SU-DHL-6 (cell line): ENCODE results near the gene EXOC6.

Source experiments
- H2AFZ ChIP-seq: fragments of 200-600 bp; sonication (generic); 2 replicates; pipeline ENCODE4 v1.6.1; 2014; ENCODE audit warnings: low read depth, mild to moderate bottlenecking, moderate library complexity, mixed read lengths, antibody characterized with exemption, low read length; ENCODE audit not compliant: severe bottlenecking
- H3F3A ChIP-seq: fragments of 200-600 bp; shearing (Covaris generic); 2 replicates; pipeline ENCODE4 v1.6.0; 2016; ENCODE audit warnings: antibody characterized with exemption, mild to moderate bottlenecking; ENCODE audit not compliant: insufficient read depth
- H3K27ac ChIP-seq: fragments of 200-600 bp; sonication (generic); 2 replicates; pipeline ENCODE4 v1.5.1; 2016; ENCODE audit warnings: low read depth, mild to moderate bottlenecking, low read length, moderate library complexity, mixed read lengths
- H3K27me3 ChIP-seq: fragments of 200-600 bp; sonication (generic), shearing (Covaris generic); 2 replicates; pipeline ENCODE4 v1.6.0; 2014; ENCODE audit warnings: mild to moderate bottlenecking, low read length
- H3K36me3 ChIP-seq: fragments of 200-600 bp; sonication (generic); 2 replicates; pipeline ENCODE4 v1.6.1; 2014; ENCODE audit warnings: mild to moderate bottlenecking, low read length, mixed read lengths
- H3K4me2 ChIP-seq: fragments of 300-600, 200-600 bp; shearing (Covaris generic), sonication (generic); 2 replicates; pipeline ENCODE4 v1.6.0; 2014; ENCODE audit warnings: low read length, low read depth, mild to moderate bottlenecking; ENCODE audit not compliant: poor library complexity, severe bottlenecking
- H3K4me3 ChIP-seq: fragments of 200-600 bp; sonication (generic); 2 replicates; pipeline ENCODE4 v1.5.1; 2014; ENCODE audit warnings: antibody characterized with exemption, low read length, mild to moderate bottlenecking, mixed read lengths; ENCODE audit not compliant: insufficient read depth, poor library complexity, severe bottlenecking
- H3K79me2 ChIP-seq: fragments of 200-600 bp; sonication (generic); 2 replicates; pipeline ENCODE4 v1.6.1; 2014; ENCODE audit warnings: mild to moderate bottlenecking, low read length, moderate library complexity; ENCODE audit not compliant: insufficient read depth
- H3K9ac ChIP-seq: fragments of 200-600 bp; sonication (generic); 2 replicates; pipeline ENCODE4 v1.7.0; 2014; ENCODE audit warnings: mild to moderate bottlenecking, low read length
- H3K9me2 ChIP-seq: fragments of 200-600 bp; sonication (generic); replicated peaks from 2 replicates; pipeline ENCODE4 v1.6.1; 2014; ENCODE audit warnings: low read length; ENCODE audit not compliant: insufficient read depth
- H3K9me3 ChIP-seq: fragments of 200-600 bp; sonication (generic); 2 replicates; pipeline ENCODE4 v1.6.1; 2014; ENCODE audit warnings: low read length, mixed read lengths; ENCODE audit not compliant: insufficient read depth
- H4K20me1 ChIP-seq: fragments of 200-600 bp; sonication (generic); 2 replicates; pipeline ENCODE4 v1.6.1; 2014; ENCODE audit warnings: low read depth, mild to moderate bottlenecking, antibody characterized with exemption, low read length, moderate library complexity, mixed read lengths
- EZH2phosphoT487 ChIP-seq: fragments of 200-600 bp; sonication (generic), shearing (Covaris generic); conservative IDR thresholded peaks from 2 replicates; pipeline ENCODE4 v1.6.1; 2018; ENCODE audit warnings: mild to moderate bottlenecking, antibody characterized with exemption, low read length, moderate library complexity, mixed read lengths
- TF ChIP-seq, protein P1 (sequence below): fragments of 200-600 bp; sonication (generic); IDR thresholded peaks from one replicate; pipeline ENCODE4 v1.5.1; 2017; ENCODE audit warnings: antibody characterized with exemption, mild to moderate bottlenecking, low read length, moderate library complexity; ENCODE audit not compliant: insufficient read depth, poor library complexity, severe bottlenecking

EXOC6 gene

DNA sequence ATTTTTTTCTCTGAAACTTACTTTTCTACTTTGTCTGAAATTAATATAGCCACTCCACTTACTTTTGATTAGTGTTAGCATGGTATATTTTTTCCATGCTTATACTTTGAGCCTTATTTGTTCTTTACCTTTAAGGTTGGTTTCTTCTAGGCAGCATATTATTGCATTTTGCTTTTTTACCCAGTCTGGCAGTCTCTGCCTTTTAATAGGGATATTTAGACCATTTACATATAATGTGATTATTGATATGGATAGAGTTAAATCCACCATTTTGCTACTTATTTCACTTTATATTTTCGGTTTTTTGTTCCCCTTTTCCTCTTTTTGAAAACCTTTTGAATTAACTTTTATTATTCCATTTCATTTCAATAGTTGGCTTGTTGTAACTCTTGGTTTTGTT, 255.6 kb downstream of the EXOC6 start:
- no peaks in the 10 kb centered on the region for H3K79me2 ChIP-seq
- no peak overlapping the region for H3K27ac ChIP-seq
- H3F3A ChIP-seq, result no peaks in the 10 kb centered on the region
- H3K36me3 ChIP-seq, result no peaks in the 10 kb centered on the region
- no peak overlapping the region for H3K4me2 ChIP-seq
- H4K20me1 ChIP-seq, result no peaks in the 10 kb centered on the region
- H3K4me3 ChIP-seq, result no peak overlapping the region
- no peaks in the 10 kb centered on the region for H3K27me3 ChIP-seq
- H3K9ac ChIP-seq, result no peak overlapping the region
- no peak overlapping the region for H2AFZ ChIP-seq
- H3K9me2 ChIP-seq, result no peaks in the 10 kb centered on the region
- no peaks in the 10 kb centered on the region for H3K9me3 ChIP-seq
- TF ChIP-seq, protein P1, sequence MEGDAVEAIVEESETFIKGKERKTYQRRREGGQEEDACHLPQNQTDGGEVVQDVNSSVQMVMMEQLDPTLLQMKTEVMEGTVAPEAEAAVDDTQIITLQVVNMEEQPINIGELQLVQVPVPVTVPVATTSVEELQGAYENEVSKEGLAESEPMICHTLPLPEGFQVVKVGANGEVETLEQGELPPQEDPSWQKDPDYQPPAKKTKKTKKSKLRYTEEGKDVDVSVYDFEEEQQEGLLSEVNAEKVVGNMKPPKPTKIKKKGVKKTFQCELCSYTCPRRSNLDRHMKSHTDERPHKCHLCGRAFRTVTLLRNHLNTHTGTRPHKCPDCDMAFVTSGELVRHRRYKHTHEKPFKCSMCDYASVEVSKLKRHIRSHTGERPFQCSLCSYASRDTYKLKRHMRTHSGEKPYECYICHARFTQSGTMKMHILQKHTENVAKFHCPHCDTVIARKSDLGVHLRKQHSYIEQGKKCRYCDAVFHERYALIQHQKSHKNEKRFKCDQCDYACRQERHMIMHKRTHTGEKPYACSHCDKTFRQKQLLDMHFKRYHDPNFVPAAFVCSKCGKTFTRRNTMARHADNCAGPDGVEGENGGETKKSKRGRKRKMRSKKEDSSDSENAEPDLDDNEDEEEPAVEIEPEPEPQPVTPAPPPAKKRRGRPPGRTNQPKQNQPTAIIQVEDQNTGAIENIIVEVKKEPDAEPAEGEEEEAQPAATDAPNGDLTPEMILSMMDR, result no peak

DNA sequence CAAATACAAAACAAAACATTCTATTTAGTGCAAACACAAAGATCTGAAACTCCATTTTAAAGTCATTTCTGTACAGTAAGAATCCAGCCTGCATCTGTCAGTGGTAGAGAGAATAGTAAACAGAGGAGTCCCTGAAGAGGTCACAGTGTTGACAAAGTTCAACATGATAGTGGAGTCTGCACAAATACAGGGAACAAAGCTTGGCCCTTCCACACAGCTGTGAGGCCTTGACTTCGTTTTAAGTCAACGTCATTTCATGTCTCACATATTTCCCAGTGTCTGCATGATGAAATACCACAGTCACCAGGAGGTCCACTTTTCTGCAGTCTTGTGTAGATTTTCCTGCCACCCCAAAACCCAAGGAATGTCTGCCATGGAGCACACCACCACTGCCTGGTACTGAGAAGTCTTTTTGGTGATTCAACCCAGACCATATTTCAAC, 258.3 kb downstream of the EXOC6 start:
- H3K36me3 ChIP-seq, result no peaks in the 10 kb centered on the region
- H2AFZ ChIP-seq, result no peak overlapping the region
- no peaks in the 10 kb centered on the region for H3K27me3 ChIP-seq
- no peak overlapping the region for H3K9ac ChIP-seq
- no peak overlapping the region for H3K27ac ChIP-seq
- no peak overlapping the region for H3K4me3 ChIP-seq
- no peaks in the 10 kb centered on the region for H3K9me2 ChIP-seq
- TF ChIP-seq, protein P1, result no peak
- no peak for TF ChIP-seq EZH2phosphoT487
- H3K79me2 ChIP-seq, result no peaks in the 10 kb centered on the region
- no peaks in the 10 kb centered on the region for H3F3A ChIP-seq
- no peak overlapping the region for H3K4me2 ChIP-seq
- no peaks in the 10 kb centered on the region for H3K9me3 ChIP-seq
- no peaks in the 10 kb centered on the region for H4K20me1 ChIP-seq
